ENCODE measurements around the gene CNOT1. TPM values are rescaled to one million over a fixed set of nuclear protein-coding genes. Genes with fewer than 3 reads are reported as not detected.

The CNOT1 gene
- total RNA-seq, 1 experiment from 2014 or later = 328 TPM

- H4K8ac ChIP-seq (replicated peaks; ENCODE audit: insufficient read length, low read depth, low read length) = no peak overlapping the region
- H4K20me1 ChIP-seq (ENCODE audit: control insufficient read depth, insufficient read depth, insufficient read length) = no peaks in the 10 kb centered on the region
- no peak overlapping the region for H2BK120ac ChIP-seq (ENCODE audit: low read depth, low read length, poor library complexity, severe bottlenecking)
- WGBS (ENCODE audit: extremely low coverage, insufficient read length, low lambda C conversion rate) = no CpG with 5 or more reads among the region's 43 CpGs
- no peak overlapping the region for H3T11ph ChIP-seq (ENCODE audit: low read length)
- no peak overlapping the region for H4K91ac ChIP-seq (ENCODE audit: insufficient read length, low read depth, low read length)
- H3K4me1 ChIP-seq (ENCODE audit: insufficient read depth, low read length) = no peaks in the 10 kb centered on the region
- H3K9ac ChIP-seq (ENCODE audit: extremely low read depth, insufficient read length, low read length) = no peak overlapping the region
- no peak overlapping the region for H2BK20ac ChIP-seq (ENCODE audit: low read depth, low read length, poor library complexity, severe bottlenecking)
- Mint-ChIP-seq H3K4me3 (no peak overlapping the region; a peak in 1 of 5 replicates), H3K27me3 (ENCODE audit: low read depth) (peaks cover 13% of the 10 kb centered on the region), H3K9me3 (peaks cover 0 to 2% of the 10 kb centered on the region in 2 experiments; a peak in 2 of 5 replicates), H3K27ac (no peak overlapping the region), H3K36me3 (ENCODE audit: insufficient read depth in 1 of 3, low read depth in 3 of 3) (0 out of 7 replicates have a peak, but pooled peaks cover 0 to 2% (median 0%) of the 10 kb centered on the region in 3 experiments), H3K4me1 (peaks cover 2 to 17% of the 10 kb centered on the region in 2 experiments; a peak in 3 of 4 replicates)
- H2AK5ac ChIP-seq (ENCODE audit: insufficient read length, low read length) = no peak overlapping the region
- no peak overlapping the region for H3K4ac ChIP-seq (ENCODE audit: low read depth, low read length)
- peak overlapping the region; percentile 84 for H3K14ac ChIP-seq (ENCODE audit: insufficient read depth, low read length)
- no peak overlapping the region for H2BK5ac ChIP-seq (ENCODE audit: insufficient read length, low read length)
- H3K27ac ChIP-seq (ENCODE audit: insufficient read length, low read depth, low read length) = no peak overlapping the region
- DNase-seq = peak; percentile 95
- peak overlapping the region; percentile 59 for H3K18ac ChIP-seq (ENCODE audit: insufficient read length, low read depth, low read length)
- H3K23me2 ChIP-seq (ENCODE audit: insufficient read length, low read depth, low read length, poor library complexity, severe bottlenecking) = no peaks in the 10 kb centered on the region
- peak; percentile 98 for TF ChIP-seq CTCF (conservative IDR thresholded peaks at IDR 0.05)
- no peaks in the 10 kb centered on the region for H3K79me2 ChIP-seq (ENCODE audit: insufficient read depth, low read length)
- H3K9me3 ChIP-seq (ENCODE audit: control insufficient read depth, low read depth, low read length) = no peaks in the 10 kb centered on the region
- H3K56ac ChIP-seq (ENCODE audit: insufficient read length, low read depth, low read length) = no peak overlapping the region
- H3K79me1 ChIP-seq (ENCODE audit: insufficient read depth, low read depth, low read length, poor library complexity, severe bottlenecking) = no peaks in the 10 kb centered on the region
- H3K23ac ChIP-seq (ENCODE audit: insufficient read length, low read depth, low read length) = no peak overlapping the region
- H2BK15ac ChIP-seq (ENCODE audit: low read depth, low read length) = no peak overlapping the region
- no peak overlapping the region for H2BK12ac ChIP-seq (ENCODE audit: insufficient read length, low read depth, low read length)
- H3K4me2 ChIP-seq (ENCODE audit: insufficient read depth, insufficient read length, low read length) = no peak overlapping the region
- no peak overlapping the region for H2AFZ ChIP-seq (ENCODE audit: low read length)
- H3K27me3 ChIP-seq (ENCODE audit: insufficient read depth, low read length) = no peaks in the 10 kb centered on the region
- no peak overlapping the region for H4K5ac ChIP-seq (ENCODE audit: insufficient read length, low read depth, low read length)
Observed at GRCh38 chr16:58487566-58488351, 141.9 kb downstream of the CNOT1 start.

Data from H9 (cell line).